HG03342 (cell line): ENCODE data around the gene GAL.
"Not testable (repeated sequence)": the region's sequence is repeated elsewhere in the genome, so short reads cannot be mapped to it uniquely, and the experiment has no call there.

Experiments
- ATAC-seq: cut with Tn5 transposase; IDR thresholded peaks from one replicate; pipeline ENCODE4 v1.9.1; 2021; ENCODE audit warnings: mild to moderate bottlenecking, moderate library complexity; ENCODE audit not compliant: unreplicated experiment

The GAL gene

GRCh38 chr11:68684385-68685356 lies at the start of gene GAL:
TSS of gene GAL (plus strand) at chr11:68684544. CDS start at chr11:68684924, 380 bp downstream.
- ATAC-seq = no peak

GRCh38 chr11:68634606-68635005 lies 49.7 kb upstream of the GAL start:
- ATAC-seq = not testable (repeated sequence)

- not testable (repeated sequence) for ATAC-seq
Measured at GRCh38 chr11:68635172-68635571, 49.2 kb upstream of the GAL start.

GRCh38 chr11:68635883-68636282 lies 48.5 kb upstream of the GAL start:
- not testable (repeated sequence) for ATAC-seq

GRCh38 chr11:68639322-68639721 lies 45.0 kb upstream of the GAL start:
- ATAC-seq = not testable (repeated sequence)

GRCh38 chr11:68641880-68642279 lies 42.5 kb upstream of the GAL start:
- no peak for ATAC-seq

GRCh38 chr11:68643585-68643984 lies 40.8 kb upstream of the GAL start:
- no peak for ATAC-seq

GRCh38 chr11:68646832-68647231 lies 37.5 kb upstream of the GAL start:
- no peak for ATAC-seq

- no peak for ATAC-seq
Measured at GRCh38 chr11:68649851-68650555, 34.3 kb upstream of the GAL start.

GRCh38 chr11:68650801-68651200 lies 33.5 kb upstream of the GAL start:
- no peak for ATAC-seq

- ATAC-seq = no peak
Measured at GRCh38 chr11:68651208-68651984, 32.9 kb upstream of the GAL start.

- no peak for ATAC-seq
Measured at GRCh38 chr11:68651985-68652682, 32.2 kb upstream of the GAL start.

- ATAC-seq = no peak
Measured at GRCh38 chr11:68652683-68653156, 31.6 kb upstream of the GAL start.

- no peak for ATAC-seq
Measured at GRCh38 chr11:68653486-68654430, 30.6 kb upstream of the GAL start.

- ATAC-seq = no peak
Measured at GRCh38 chr11:68654978-68655377, 29.4 kb upstream of the GAL start.

- ATAC-seq = no peak
Measured at GRCh38 chr11:68655406-68655805, 28.9 kb upstream of the GAL start.

GRCh38 chr11:68655806-68656205 lies 28.5 kb upstream of the GAL start:
- no peak for ATAC-seq

- ATAC-seq = no peak
Measured at GRCh38 chr11:68657021-68657780, 27.1 kb upstream of the GAL start.

GRCh38 chr11:68658097-68658496 lies 26.2 kb upstream of the GAL start:
- ATAC-seq = no peak
